ENCODE measurements around the gene XXYLT1. TPM values are rescaled to one million over a fixed set of nuclear protein-coding genes. Genes with fewer than 3 reads are reported as not detected.
"Not testable (repeated sequence)": the region's sequence is repeated elsewhere in the genome, so short reads cannot be mapped to it uniquely, and the experiment has no call there.

The XXYLT1 gene
- total RNA-seq, 4 donors from 2014 or later = 9.6 to 17.7 (median 13.2) TPM

DNA sequence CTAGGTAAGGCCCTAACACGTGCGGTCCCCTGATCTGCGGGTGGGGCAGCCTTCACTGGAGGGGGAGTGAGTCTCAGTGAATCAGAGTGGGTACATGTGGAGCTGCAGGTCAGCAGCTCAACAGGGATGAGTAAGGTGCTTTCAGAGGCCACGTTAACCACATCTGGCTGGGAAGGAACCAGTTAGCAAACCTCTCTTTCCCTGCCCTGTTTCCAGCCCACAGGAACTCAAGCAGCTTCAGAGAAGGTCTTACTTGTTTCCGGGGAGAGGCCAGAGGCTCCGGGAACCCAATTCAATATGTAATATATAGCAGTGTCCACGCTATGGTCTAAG lies 175.3 kb downstream of the XXYLT1 start:
- Histone ChIP-seq H3K9me3 (no peaks in the 10 kb centered on the region), H3K27me3 (no peaks in the 10 kb centered on the region), H3K27ac (no peak overlapping the region), H3K4me1 (no peaks in the 10 kb centered on the region), H3K4me3 (no peak overlapping the region), H3K36me3 (no peaks in the 10 kb centered on the region)
- TF ChIP-seq EP300 (IDR thresholded peaks at IDR 0.05) (no peak), POLR2A (IDR thresholded peaks at IDR 0.05) (no peak)
- TF ChIP-seq, protein P1, sequence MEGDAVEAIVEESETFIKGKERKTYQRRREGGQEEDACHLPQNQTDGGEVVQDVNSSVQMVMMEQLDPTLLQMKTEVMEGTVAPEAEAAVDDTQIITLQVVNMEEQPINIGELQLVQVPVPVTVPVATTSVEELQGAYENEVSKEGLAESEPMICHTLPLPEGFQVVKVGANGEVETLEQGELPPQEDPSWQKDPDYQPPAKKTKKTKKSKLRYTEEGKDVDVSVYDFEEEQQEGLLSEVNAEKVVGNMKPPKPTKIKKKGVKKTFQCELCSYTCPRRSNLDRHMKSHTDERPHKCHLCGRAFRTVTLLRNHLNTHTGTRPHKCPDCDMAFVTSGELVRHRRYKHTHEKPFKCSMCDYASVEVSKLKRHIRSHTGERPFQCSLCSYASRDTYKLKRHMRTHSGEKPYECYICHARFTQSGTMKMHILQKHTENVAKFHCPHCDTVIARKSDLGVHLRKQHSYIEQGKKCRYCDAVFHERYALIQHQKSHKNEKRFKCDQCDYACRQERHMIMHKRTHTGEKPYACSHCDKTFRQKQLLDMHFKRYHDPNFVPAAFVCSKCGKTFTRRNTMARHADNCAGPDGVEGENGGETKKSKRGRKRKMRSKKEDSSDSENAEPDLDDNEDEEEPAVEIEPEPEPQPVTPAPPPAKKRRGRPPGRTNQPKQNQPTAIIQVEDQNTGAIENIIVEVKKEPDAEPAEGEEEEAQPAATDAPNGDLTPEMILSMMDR (IDR thresholded peaks at IDR 0.05) = no peak
- no peak for DNase-seq (ENCODE audit: low spot score in 2 of 2)
- WGBS, 2 donors = 85 to 88% methylated on average over 7 of the region's 7 CpGs

DNA sequence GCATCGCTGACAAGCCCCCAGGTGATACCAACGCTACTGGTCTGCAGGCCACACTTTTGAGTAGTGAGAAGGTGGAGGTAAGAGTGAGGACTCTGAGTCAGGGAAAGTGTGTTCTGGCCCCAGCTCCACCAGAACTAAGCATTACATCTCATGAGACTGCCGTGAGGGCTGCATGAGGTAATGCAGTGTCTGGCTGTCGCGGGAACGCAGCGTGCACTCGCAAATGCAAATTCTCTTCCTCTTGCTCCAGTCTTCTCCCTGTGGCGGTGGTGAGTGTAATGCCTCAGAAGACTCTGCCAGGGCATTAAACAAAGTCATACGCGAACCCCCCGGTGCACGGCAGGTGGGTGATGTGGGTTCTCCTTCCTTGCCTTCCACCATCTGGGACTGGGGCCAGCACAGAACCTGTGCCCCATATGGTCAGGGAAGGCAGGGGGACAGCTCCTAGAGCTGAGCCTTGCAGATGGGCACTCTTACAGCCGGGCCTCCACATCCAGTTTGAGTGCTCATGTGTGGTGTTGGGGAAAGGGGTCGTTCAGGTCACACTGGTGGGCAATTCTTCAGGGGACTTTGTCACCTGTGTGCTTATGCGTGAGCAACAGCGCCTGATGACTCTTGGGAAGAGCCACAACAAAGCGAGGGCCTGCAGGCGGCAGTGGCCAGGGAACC lies 175.8 kb downstream of the XXYLT1 start:
- Histone ChIP-seq H3K4me3 (no peak overlapping the region), H3K9me3 (no peaks in the 10 kb centered on the region), H3K4me1 (no peaks in the 10 kb centered on the region), H3K27ac (peak overlapping the region in 1 of 4 donors; percentile 52), H3K36me3 (no peaks in the 10 kb centered on the region), H3K27me3 (no peaks in the 10 kb centered on the region)
- no peak for TF ChIP-seq EP300 (IDR thresholded peaks at IDR 0.05)
- TF ChIP-seq POLR2A (IDR thresholded peaks at IDR 0.05) = no peak
- TF ChIP-seq, protein P1 (IDR thresholded peaks at IDR 0.05) = no peak
- DNase-seq (ENCODE audit: low spot score in 2 of 2) = no peak
- 90% methylated on average over 19 of the region's 19 CpGs for WGBS, 2 donors

DNA sequence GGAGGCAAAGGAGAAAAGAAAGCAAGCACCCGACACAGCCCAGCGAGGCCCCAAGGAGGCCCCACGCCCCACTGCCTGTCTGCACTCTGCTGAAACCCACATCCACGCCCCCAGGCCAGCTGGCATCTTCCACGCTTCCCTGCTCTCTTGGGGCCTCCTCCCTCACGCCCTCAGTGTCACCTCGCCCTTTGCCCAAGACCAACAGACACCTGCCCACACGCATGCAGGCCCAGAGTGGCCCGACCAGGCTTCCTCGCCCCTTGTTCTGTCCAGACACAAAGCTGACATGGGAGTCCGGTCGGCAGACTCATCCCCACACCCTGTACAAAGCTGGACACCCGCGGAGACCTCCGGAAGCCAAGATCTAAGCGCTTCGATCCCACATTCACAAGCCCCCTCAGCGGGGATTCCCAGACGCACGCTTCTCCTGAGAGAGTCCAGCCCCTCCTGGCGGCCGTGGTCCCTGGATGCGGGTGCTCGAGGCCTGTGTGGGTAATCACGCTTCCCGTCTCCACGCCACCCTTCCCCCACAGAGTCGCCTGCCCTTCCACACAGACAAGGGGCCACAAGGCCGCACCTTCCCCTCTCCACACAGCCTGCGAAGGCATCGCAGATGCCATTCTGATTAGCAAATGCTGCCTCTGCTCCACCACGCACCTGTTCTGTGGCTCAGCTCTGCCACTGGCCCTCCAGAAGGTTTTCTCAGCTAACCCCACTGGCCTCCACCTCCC lies 176.6 kb downstream of the XXYLT1 start:
- H3K9me3 ChIP-seq = no peaks in the 10 kb centered on the region
- H3K36me3 ChIP-seq = no peaks in the 10 kb centered on the region
- DNase-seq (ENCODE audit: low spot score in 2 of 2) = no peak
- no peak overlapping the region for H3K4me3 ChIP-seq
- no peaks in the 10 kb centered on the region for H3K4me1 ChIP-seq
- H3K27me3 ChIP-seq = no peaks in the 10 kb centered on the region
- TF ChIP-seq POLR2A (IDR thresholded peaks at IDR 0.05) (no peak), EP300 (IDR thresholded peaks at IDR 0.05) (no peak)
- TF ChIP-seq, protein P1 (IDR thresholded peaks at IDR 0.05) = no peak
- 82 to 85% methylated on average over 32 of the region's 32 CpGs for WGBS, 2 donors
- H3K27ac ChIP-seq = peak overlapping the region in 1 of 4 donors; percentile 52

DNA sequence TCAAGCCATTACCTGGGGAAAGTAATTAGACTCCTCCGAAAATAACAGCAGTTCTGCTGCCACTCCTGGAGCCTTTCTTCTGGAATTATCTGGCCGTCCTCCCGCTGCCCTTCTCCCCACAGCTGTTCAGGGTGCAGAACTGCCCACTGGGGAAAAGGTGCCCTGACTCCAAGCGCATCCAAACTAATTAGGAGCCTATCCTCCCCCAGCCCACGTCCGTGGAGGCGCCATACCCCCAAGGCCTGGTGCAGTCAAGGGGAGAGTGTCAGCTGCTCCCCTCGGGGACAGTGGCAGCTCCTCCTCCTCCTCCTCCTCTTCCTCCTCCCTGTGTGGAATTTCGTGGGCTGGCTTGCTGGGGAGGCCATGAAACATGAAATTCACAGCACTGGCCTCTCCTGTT lies 177.2 kb downstream of the XXYLT1 start:
- WGBS, 2 donors = 73 to 79% methylated on average over 9 of the region's 9 CpGs
- Histone ChIP-seq H3K4me1 (no peaks in the 10 kb centered on the region), H3K27me3 (no peaks in the 10 kb centered on the region), H3K9me3 (no peaks in the 10 kb centered on the region), H3K4me3 (no peak overlapping the region), H3K36me3 (no peaks in the 10 kb centered on the region), H3K27ac (no peak overlapping the region)
- no peak for DNase-seq (ENCODE audit: low spot score in 2 of 2)
- TF ChIP-seq, protein P1 (IDR thresholded peaks at IDR 0.05) = no peak
- no peak for TF ChIP-seq EP300 (IDR thresholded peaks at IDR 0.05)

DNA sequence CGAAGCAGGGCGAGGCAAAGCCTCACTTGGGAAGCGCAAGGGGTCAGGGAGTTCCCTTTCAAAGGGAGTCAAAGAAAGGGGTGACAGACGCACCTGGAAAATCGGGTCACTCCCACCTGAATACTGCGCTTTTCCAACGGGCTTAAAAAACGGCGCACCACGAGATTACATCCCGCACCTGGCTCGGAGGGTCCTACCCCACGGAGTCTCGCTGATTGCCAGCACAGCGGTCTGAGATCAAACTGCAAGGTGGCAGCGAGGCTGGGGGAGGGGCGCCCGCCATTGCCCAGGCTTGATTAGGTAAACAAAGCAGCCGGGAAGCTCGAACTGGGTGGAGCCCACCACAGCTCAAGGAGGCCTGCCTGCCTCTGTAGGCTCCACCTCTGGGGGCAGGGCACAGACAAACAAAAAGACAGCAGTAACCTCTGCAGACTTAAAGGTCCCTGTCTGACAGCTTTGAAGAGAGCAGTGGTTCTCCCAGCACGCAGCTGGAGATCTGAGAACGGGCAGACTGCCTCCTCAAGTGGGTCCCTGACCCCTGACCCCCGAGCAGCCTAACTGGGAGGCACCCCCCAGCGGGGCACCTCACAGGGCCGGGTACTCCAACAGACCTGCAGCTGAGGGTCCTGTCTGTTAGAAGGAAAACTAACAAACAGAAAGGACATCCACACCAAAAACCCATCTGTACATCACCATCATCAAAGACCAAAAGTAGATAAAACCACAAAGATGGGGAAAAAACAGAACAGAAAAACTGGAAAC lies 182.9 kb downstream of the XXYLT1 start:
- H3K27me3 ChIP-seq; H3K27ac ChIP-seq; H3K36me3 ChIP-seq; H3K9me3 ChIP-seq; H3K4me3 ChIP-seq; DNase-seq (ENCODE audit: low spot score in 2 of 2); H3K4me1 ChIP-seq: not testable (repeated sequence)
- 38 to 51% methylated on average over 14 to 15 of the region's 25 CpGs for WGBS, 2 donors

Measured in tibial nerve (tissue), 4 donors.